ENCODE measurements around the gene KRT14.
"Not testable (repeated sequence)": the region's sequence is repeated elsewhere in the genome, so short reads cannot be mapped to it uniquely, and the experiment has no call there.

KRT14 gene

GRCh38 chr17:41579484-41580243 is 7.0 kb downstream of the KRT14 start:
- DNase-seq (ENCODE audit: low read depth in 2 of 2), result peak; percentile 24 to 40

- no peak for DNase-seq (ENCODE audit: low read depth in 2 of 2)
Observed at GRCh38 chr17:41578971-41579370, 7.7 kb downstream of the KRT14 start.

GRCh38 chr17:41578538-41578937 is 8.2 kb downstream of the KRT14 start:
- DNase-seq (ENCODE audit: low read depth in 2 of 2), result no peak

- not testable (repeated sequence) for DNase-seq (ENCODE audit: low read depth in 2 of 2)
Observed at GRCh38 chr17:41576740-41577139, 10.0 kb downstream of the KRT14 start.

GRCh38 chr17:41575336-41575735 is 11.4 kb downstream of the KRT14 start:
- DNase-seq (ENCODE audit: low read depth in 2 of 2), result no peak

GRCh38 chr17:41571561-41572434 is 14.9 kb downstream of the KRT14 start, which contains the start of gene KRT9:
KRT9 (minus strand) TSS chr17:41572059; CDS start chr17:41571992, 67 bp downstream.
- DNase-seq (ENCODE audit: low read depth in 2 of 2), result no peak

- no peak for DNase-seq (ENCODE audit: low read depth in 2 of 2)
Observed at GRCh38 chr17:41567317-41567716, 19.4 kb downstream of the KRT14 start.

- DNase-seq (ENCODE audit: low read depth in 2 of 2), result no peak
Observed at GRCh38 chr17:41565338-41565737, 21.4 kb downstream of the KRT14 start.

- DNase-seq (ENCODE audit: low read depth in 2 of 2), result no peak
Observed at GRCh38 chr17:41563607-41564170, 23.0 kb downstream of the KRT14 start.

- no peak for DNase-seq (ENCODE audit: low read depth in 2 of 2)
Observed at GRCh38 chr17:41561554-41561953, 25.1 kb downstream of the KRT14 start.

- no peak for DNase-seq (ENCODE audit: low read depth in 2 of 2)
Observed at GRCh38 chr17:41559548-41559947, 27.1 kb downstream of the KRT14 start.

GRCh38 chr17:41556931-41557330 is 29.8 kb downstream of the KRT14 start:
- no peak for DNase-seq (ENCODE audit: low read depth in 2 of 2)

GRCh38 chr17:41556306-41556705 is 30.4 kb downstream of the KRT14 start:
- no peak for DNase-seq (ENCODE audit: low read depth in 2 of 2)

- DNase-seq (ENCODE audit: low read depth in 2 of 2), result no peak
Observed at GRCh38 chr17:41555105-41555887, 31.4 kb downstream of the KRT14 start.

- DNase-seq (ENCODE audit: low read depth in 2 of 2), result no peak
Observed at GRCh38 chr17:41553987-41554680, 32.6 kb downstream of the KRT14 start.

- DNase-seq (ENCODE audit: low read depth in 2 of 2), result no peak
Observed at GRCh38 chr17:41553176-41553575, 33.5 kb downstream of the KRT14 start.

GRCh38 chr17:41552455-41552854 is 34.2 kb downstream of the KRT14 start:
- DNase-seq (ENCODE audit: low read depth in 2 of 2), result no peak

- no peak for DNase-seq (ENCODE audit: low read depth in 2 of 2)
Observed at GRCh38 chr17:41551365-41551764, 35.3 kb downstream of the KRT14 start.

GRCh38 chr17:41549596-41550039 is 37.1 kb downstream of the KRT14 start:
- DNase-seq (ENCODE audit: low read depth in 2 of 2), result no peak

- peak; percentile 73 to 78 for DNase-seq (ENCODE audit: low read depth in 2 of 2)
Observed at GRCh38 chr17:41548844-41549595, 37.7 kb downstream of the KRT14 start.
